ENCODE data around the gene LDB2.
"Not testable (repeated sequence)": the region's sequence is repeated elsewhere in the genome, so short reads cannot be mapped to it uniquely, and the experiment has no call there.

LDB2 gene

GRCh38 chr4:16629274-16629673 lies 269.2 kb downstream of the LDB2 start:
- DNase-seq, result not testable (repeated sequence)

- not testable (repeated sequence) for DNase-seq
Observed at GRCh38 chr4:16628835-16629234, 269.6 kb downstream of the LDB2 start.

- DNase-seq, result no peak
Observed at GRCh38 chr4:16627999-16628398, 270.4 kb downstream of the LDB2 start.

- no peak for DNase-seq
Observed at GRCh38 chr4:16626945-16627344, 271.5 kb downstream of the LDB2 start.

GRCh38 chr4:16622826-16623225 lies 275.6 kb downstream of the LDB2 start:
- no peak for DNase-seq

GRCh38 chr4:16617435-16617834 lies 281.0 kb downstream of the LDB2 start:
- no peak for DNase-seq

GRCh38 chr4:16617011-16617410 lies 281.4 kb downstream of the LDB2 start:
- DNase-seq, result no peak

- no peak for DNase-seq
Observed at GRCh38 chr4:16609170-16609758, 289.2 kb downstream of the LDB2 start.

- DNase-seq, result no peak
Observed at GRCh38 chr4:16608611-16609125, 289.8 kb downstream of the LDB2 start.

GRCh38 chr4:16608123-16608522 lies 290.3 kb downstream of the LDB2 start:
- DNase-seq, result no peak

- DNase-seq, result no peak
Observed at GRCh38 chr4:16607241-16608066, 291.0 kb downstream of the LDB2 start.

GRCh38 chr4:16606691-16607090 lies 291.8 kb downstream of the LDB2 start:
- DNase-seq, result no peak

GRCh38 chr4:16603178-16603577 lies 295.3 kb downstream of the LDB2 start:
- no peak for DNase-seq

- no peak for DNase-seq
Observed at GRCh38 chr4:16598597-16599206, 299.7 kb downstream of the LDB2 start.

GRCh38 chr4:16597845-16598596 lies 300.4 kb downstream of the LDB2 start:
- no peak for DNase-seq

GRCh38 chr4:16597443-16597842 lies 301.0 kb downstream of the LDB2 start:
- no peak for DNase-seq

- DNase-seq, result no peak
Observed at GRCh38 chr4:16596267-16596666, 302.2 kb downstream of the LDB2 start.

GRCh38 chr4:16594128-16594527 lies 304.3 kb downstream of the LDB2 start:
- no peak for DNase-seq

- DNase-seq, result no peak
Observed at GRCh38 chr4:16593386-16593785, 305.1 kb downstream of the LDB2 start.

- DNase-seq, result no peak
Observed at GRCh38 chr4:16591272-16591826, 307.1 kb downstream of the LDB2 start.

- DNase-seq, result no peak
Observed at GRCh38 chr4:16590797-16591196, 307.6 kb downstream of the LDB2 start.

GRCh38 chr4:16588651-16589050 lies 309.8 kb downstream of the LDB2 start:
- no peak for DNase-seq

GRCh38 chr4:16588149-16588548 lies 310.3 kb downstream of the LDB2 start:
- no peak for DNase-seq
